ENCODE results near the gene TNIK. TPM values are rescaled to one million over a fixed set of nuclear protein-coding genes. Genes with fewer than 3 reads are reported as not detected.

The TNIK gene
- total and polyA plus RNA-seq, 2 of the 13 experiments (the other 11 are each of a cell fraction or from before 2014, with no cell fraction given): 0.15 to 0.22 TPM

- H3K4me2 ChIP-seq (ENCODE audit: low read depth, low read length): no peak overlapping the region
- no peaks in the 10 kb centered on the region for H3K36me3 ChIP-seq (replicated peaks in 1 of 2; ENCODE audit: control insufficient read depth in 1 of 2, insufficient read depth in 2 of 2, low read length in 2 of 2)
- POLR2A ChIA-PET: no interaction called here
- no peak overlapping the region for H3K4me3 ChIP-seq (replicated peaks in 1 of 3; ENCODE audit: insufficient read depth in 1 of 3, low read depth in 2 of 3, low read length in 3 of 3)
- no peaks in the 10 kb centered on the region for H3K4me1 ChIP-seq (ENCODE audit: insufficient read depth, low read length)
- TF ChIP-seq FOXP1 (IDR thresholded peaks at IDR 0.05): no peak
- TF ChIP-seq FOXP1 (CRISPR knock-in tag; IDR thresholded peaks at IDR 0.05): no peak
- TF ChIP-seq HDAC6 (IDR thresholded peaks at IDR 0.05; ENCODE audit: low read depth, low read length): no peak
- no peak for TF ChIP-seq ZNF33B (CRISPR knock-in tag; IDR thresholded peaks at IDR 0.05)
- no peak for TF ChIP-seq RFXANK (CRISPR knock-in tag; IDR thresholded peaks at IDR 0.05)
- no peak for TF ChIP-seq ZNF496 (CRISPR knock-in tag; IDR thresholded peaks at IDR 0.05; ENCODE audit: insufficient replicate concordance)
- TF ChIP-seq CREM (IDR thresholded peaks at IDR 0.05): no peak
- no peak for TF ChIP-seq CREM (CRISPR knock-in tag; IDR thresholded peaks at IDR 0.05)
- H3K9me3 ChIP-seq (ENCODE audit: low read length): no peaks in the 10 kb centered on the region
- H4K20me1 ChIP-seq (ENCODE audit: insufficient read depth, low read length): no peaks in the 10 kb centered on the region
- in situ Hi-C loops (cut with HindIII; ENCODE audit: extremely low pct_ligation_motif_present, low pct_unique_long_range_greater_than_20kb) (no loop called here), intact Hi-C loops (cut with micrococcal nuclease; ENCODE audit: unreplicated experiment) (no loop called here)
- BruUV-seq (replicated peaks): no TSS peak
- DNase-seq (ENCODE audit: low spot score): no peak
- no peak for FAIRE-seq
- H3K79me2 ChIP-seq (ENCODE audit: insufficient read depth, low read length): no peaks in the 10 kb centered on the region
- peaks cover 0 to 1% of the 10 kb centered on the region in 2 experiments; a peak in 1 of 5 replicates for H3K27me3 ChIP-seq (ENCODE audit: control insufficient read depth in 1 of 2, insufficient read depth in 2 of 2, low read length in 2 of 2)
- no peak overlapping the region for H3K9ac ChIP-seq (ENCODE audit: insufficient read depth, low read depth, low read length)
- CTCF ChIA-PET (ENCODE audit: low intra/inter-chr PET ratio, low total read pairs): no interaction called here
- H3K27ac ChIP-seq (ENCODE audit: extremely low read length, insufficient read depth, low read length): no peak overlapping the region
- no peak for ATAC-seq
- H2AFZ ChIP-seq (ENCODE audit: low read length): no peak overlapping the region
Observed at GRCh38 chr3:171430530-171430929, 29.7 kb downstream of the TNIK start.

GRCh38 chr3:171429635-171430034 is 30.6 kb downstream of the TNIK start:
- POLR2A ChIA-PET: no interaction called here
- Histone ChIP-seq H4K20me1 (ENCODE audit: insufficient read depth, low read length) (no peaks in the 10 kb centered on the region), H3K4me2 (ENCODE audit: low read depth, low read length) (no peak overlapping the region), H3K36me3 (replicated peaks in 1 of 2; ENCODE audit: control insufficient read depth in 1 of 2, insufficient read depth in 2 of 2, low read length in 2 of 2) (no peaks in the 10 kb centered on the region), H3K9ac (ENCODE audit: insufficient read depth, low read depth, low read length) (no peak overlapping the region), H3K27me3 (ENCODE audit: control insufficient read depth in 1 of 2, insufficient read depth in 2 of 2, low read length in 2 of 2) (peaks cover 0 to 1% of the 10 kb centered on the region in 2 experiments; a peak in 1 of 5 replicates), H3K4me3 (replicated peaks in 1 of 3; ENCODE audit: insufficient read depth in 1 of 3, low read depth in 2 of 3, low read length in 3 of 3) (no peak overlapping the region), H3K27ac (ENCODE audit: extremely low read length, insufficient read depth, low read length) (no peak overlapping the region), H3K79me2 (ENCODE audit: insufficient read depth, low read length) (no peaks in the 10 kb centered on the region), H3K4me1 (ENCODE audit: insufficient read depth, low read length) (no peaks in the 10 kb centered on the region), H3K9me3 (ENCODE audit: low read length) (no peaks in the 10 kb centered on the region), H2AFZ (ENCODE audit: low read length) (no peak overlapping the region)
- intact Hi-C loops (cut with micrococcal nuclease; ENCODE audit: unreplicated experiment) (no loop called here), in situ Hi-C loops (cut with HindIII; ENCODE audit: extremely low pct_ligation_motif_present, low pct_unique_long_range_greater_than_20kb) (no loop called here)
- WGBS (ENCODE audit: low lambda C conversion rate): 33% methylated on average over 2 of the region's 2 CpGs
- no peak for FAIRE-seq
- DNase-seq (ENCODE audit: low spot score): no peak
- CTCF ChIA-PET (ENCODE audit: low intra/inter-chr PET ratio, low total read pairs): no interaction called here
- ATAC-seq: no peak
- no TSS peak for BruUV-seq (replicated peaks)
- TF ChIP-seq MYNN (CRISPR knock-in tag; IDR thresholded peaks at IDR 0.05; ENCODE audit: low read depth) (no peak), ZSCAN20 (CRISPR knock-in tag; IDR thresholded peaks at IDR 0.05; ENCODE audit: borderline replicate concordance) (no peak), NKX3-1 (CRISPR knock-in tag; IDR thresholded peaks at IDR 0.05) (no peak), ATRX (CRISPR knock-in tag; IDR thresholded peaks at IDR 0.05; ENCODE audit: borderline replicate concordance) (no peak), MXD1 (CRISPR knock-in tag; IDR thresholded peaks at IDR 0.05) (no peak), THYN1 (CRISPR knock-in tag; IDR thresholded peaks at IDR 0.05; ENCODE audit: borderline replicate concordance, low read depth) (no peak), ZNF44 (CRISPR knock-in tag; IDR thresholded peaks at IDR 0.05) (no peak), ZNF704 (CRISPR knock-in tag; IDR thresholded peaks at IDR 0.05; ENCODE audit: borderline replicate concordance) (no peak), BHLHE40 (IDR thresholded peaks at IDR 0.05; ENCODE audit: low read length) (no peak), ZNF781 (CRISPR knock-in tag; IDR thresholded peaks at IDR 0.05; ENCODE audit: borderline replicate concordance, not compliant biosample characterization) (no peak), ZNF260 (CRISPR knock-in tag; IDR thresholded peaks at IDR 0.05; ENCODE audit: borderline replicate concordance, low read depth) (no peak), ZNF256 (CRISPR knock-in tag; conservative IDR thresholded peaks at IDR 0.05) (no peak), ZNF430 (CRISPR knock-in tag; IDR thresholded peaks at IDR 0.05) (no peak)

Measured in HepG2 (cell line).